ENCODE data around the gene COPZ2.

- TF ChIP-seq, protein P1, sequence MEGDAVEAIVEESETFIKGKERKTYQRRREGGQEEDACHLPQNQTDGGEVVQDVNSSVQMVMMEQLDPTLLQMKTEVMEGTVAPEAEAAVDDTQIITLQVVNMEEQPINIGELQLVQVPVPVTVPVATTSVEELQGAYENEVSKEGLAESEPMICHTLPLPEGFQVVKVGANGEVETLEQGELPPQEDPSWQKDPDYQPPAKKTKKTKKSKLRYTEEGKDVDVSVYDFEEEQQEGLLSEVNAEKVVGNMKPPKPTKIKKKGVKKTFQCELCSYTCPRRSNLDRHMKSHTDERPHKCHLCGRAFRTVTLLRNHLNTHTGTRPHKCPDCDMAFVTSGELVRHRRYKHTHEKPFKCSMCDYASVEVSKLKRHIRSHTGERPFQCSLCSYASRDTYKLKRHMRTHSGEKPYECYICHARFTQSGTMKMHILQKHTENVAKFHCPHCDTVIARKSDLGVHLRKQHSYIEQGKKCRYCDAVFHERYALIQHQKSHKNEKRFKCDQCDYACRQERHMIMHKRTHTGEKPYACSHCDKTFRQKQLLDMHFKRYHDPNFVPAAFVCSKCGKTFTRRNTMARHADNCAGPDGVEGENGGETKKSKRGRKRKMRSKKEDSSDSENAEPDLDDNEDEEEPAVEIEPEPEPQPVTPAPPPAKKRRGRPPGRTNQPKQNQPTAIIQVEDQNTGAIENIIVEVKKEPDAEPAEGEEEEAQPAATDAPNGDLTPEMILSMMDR (IDR thresholded peaks at IDR 0.05) = no peak
- TF ChIP-seq EZH2 (IDR thresholded peaks at IDR 0.05; ENCODE audit: borderline replicate concordance, insufficient read depth, low read depth, low read length, poor library complexity, severe bottlenecking) = no peak
These were observed 24.7 kb upstream of the COPZ2 start for GRCh38 chr17:48062273-48062672.
